Left hindlimb (tissue), 1 donor: ENCODE measurements around the gene SLCO1A2.
"Not testable (repeated sequence)": the region's sequence is repeated elsewhere in the genome, so short reads cannot be mapped to it uniquely, and the experiment has no call there.

Experiments
- DNase-seq: peaks from one replicate; pipeline ENCODE4 v3.0.0-alpha.2; 2018

SLCO1A2 gene, protein sequence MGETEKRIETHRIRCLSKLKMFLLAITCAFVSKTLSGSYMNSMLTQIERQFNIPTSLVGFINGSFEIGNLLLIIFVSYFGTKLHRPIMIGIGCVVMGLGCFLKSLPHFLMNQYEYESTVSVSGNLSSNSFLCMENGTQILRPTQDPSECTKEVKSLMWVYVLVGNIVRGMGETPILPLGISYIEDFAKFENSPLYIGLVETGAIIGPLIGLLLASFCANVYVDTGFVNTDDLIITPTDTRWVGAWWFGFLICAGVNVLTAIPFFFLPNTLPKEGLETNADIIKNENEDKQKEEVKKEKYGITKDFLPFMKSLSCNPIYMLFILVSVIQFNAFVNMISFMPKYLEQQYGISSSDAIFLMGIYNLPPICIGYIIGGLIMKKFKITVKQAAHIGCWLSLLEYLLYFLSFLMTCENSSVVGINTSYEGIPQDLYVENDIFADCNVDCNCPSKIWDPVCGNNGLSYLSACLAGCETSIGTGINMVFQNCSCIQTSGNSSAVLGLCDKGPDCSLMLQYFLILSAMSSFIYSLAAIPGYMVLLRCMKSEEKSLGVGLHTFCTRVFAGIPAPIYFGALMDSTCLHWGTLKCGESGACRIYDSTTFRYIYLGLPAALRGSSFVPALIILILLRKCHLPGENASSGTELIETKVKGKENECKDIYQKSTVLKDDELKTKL

DNA sequence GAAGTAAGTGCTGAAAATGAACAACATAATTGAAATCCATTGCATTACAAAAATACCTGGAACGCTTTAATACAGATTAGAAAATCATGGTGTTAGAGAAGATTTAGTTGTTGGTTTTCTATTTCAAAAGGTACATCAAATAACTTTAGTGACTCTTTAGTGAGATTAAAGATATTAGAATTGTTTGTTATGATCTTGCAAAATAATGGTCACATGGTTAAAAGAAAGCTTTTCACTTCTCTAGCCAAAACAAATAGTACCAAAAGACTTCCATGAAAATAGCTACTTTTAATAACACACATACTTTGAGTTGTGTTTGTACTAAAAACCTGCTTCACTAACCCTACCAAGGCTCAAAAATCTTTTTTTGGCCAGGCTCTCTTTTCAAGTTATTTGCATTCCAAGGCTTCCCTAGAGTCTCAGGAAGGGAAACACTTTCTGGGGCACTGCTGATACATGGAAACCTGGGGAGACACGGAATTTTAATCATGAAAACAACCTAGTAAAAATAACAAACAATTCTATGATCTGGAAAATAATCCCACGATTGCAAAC is at the start of gene SLCO1A2:
SLCO1A2 (minus strand) TSS at position 147 of the 555 bp plus-strand sequence. CDS start 270 bp downstream, outside the sequence.
- no peak for DNase-seq

DNA sequence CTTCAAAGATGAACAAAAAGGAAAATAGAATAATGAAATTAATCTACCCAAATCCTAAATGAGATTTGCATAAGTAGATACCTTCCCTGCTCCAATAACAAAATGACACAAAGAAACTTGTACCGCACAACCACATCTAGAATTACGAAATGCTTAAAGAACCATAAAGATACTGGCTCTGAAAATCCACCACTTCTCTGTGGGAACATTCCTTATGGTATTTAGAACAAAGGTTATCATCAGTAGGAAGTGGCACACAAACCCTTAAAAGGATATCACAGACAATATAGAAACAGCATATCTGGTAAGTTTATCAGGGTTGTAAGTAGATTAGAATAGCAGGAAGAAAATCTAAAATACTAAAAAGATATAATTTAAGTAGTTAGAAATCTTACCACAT is 49.5 kb upstream of the SLCO1A2 start:
- no peak for DNase-seq

DNA sequence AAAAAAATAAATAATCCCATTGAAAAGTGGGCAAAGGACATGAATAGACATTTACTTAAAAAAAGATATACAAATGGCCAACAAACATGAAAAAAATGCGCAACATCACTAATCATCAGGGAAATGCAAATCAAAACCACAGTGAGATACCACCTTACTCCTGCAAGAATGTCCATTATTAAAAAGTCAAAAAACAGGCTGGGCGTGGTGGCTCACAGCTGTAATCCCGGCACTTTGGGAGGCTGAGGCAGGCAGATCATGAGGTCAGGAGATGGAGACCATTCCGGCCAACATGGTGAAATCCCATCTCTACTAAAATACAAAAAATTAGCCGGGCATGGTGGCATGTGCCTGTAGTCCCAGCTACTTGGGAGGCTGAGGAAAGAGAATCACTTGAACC is 46.6 kb upstream of the SLCO1A2 start:
- DNase-seq = not testable (repeated sequence)

DNA sequence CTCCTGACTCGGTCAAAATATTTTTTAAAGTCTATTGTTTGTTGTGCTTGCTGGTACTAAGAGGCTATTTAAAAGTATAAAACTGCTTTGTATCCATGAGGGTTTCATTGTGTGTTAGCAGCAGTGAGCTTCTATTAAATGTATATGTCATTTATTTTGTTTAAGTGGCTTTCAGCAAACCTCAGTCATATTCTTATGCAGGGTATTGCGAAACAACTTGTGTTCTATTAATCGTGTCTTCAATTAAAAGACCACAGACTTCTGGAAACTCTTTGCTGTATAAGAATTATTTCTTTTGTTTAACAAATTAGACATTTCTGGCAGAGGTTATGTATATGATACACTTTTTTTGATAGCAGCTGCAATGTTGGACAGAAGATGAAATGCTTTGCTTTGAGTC is 44.5 kb upstream of the SLCO1A2 start:
- no peak for DNase-seq

DNA sequence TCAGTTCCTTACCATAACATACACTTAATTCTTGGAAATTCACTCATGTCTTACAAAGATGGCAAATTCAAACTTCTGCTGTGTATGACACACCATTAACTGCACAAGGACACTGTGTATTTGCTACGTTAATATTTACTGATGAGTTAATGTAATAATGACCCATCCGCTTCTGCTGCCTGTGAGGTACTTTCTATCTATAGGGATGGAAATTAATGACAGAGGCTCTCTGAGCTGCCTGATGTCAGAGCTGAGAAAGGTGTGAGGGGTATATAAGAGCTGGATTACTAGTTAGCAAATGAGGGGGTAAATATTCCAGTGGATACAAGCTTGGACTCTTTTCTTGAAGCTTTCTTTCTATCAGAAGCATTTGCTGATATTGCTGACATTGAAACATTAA is 37.9 kb upstream of the SLCO1A2 start, which contains the start of gene IAPP:
IAPP (plus strand) TSS at position 301 of the 400 bp plus-strand sequence. CDS start 450 bp downstream, outside the sequence.
- no peak for DNase-seq

DNA sequence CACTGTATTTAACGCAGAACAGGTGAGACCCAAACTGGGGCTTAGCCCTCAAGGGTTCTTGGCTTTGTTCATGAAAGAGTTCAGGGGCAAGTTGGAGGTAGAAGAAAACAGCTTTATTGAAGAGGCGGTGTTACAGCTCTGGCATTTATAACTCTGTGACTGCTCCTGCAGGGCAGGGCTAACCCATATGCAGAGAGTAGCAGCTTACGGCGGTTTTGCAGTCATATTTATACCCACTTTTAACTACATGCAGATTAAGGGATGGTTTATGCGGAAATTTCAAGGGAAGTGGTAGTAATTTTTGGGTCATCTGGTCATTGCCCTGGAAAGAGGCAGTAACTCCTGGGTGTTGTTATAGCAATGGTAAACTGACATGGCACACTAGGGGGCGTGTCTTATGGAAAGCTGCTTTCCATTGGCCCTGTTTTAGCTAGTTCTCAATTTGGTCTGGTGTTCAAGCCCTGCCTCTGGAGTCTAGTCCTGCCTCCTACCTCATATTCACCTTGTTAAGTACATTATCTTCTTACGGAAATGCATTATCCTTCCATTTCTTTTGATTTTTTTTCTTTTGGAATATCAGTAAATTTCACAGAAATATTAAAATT is 36.2 kb upstream of the SLCO1A2 start:
- no peak for DNase-seq

DNA sequence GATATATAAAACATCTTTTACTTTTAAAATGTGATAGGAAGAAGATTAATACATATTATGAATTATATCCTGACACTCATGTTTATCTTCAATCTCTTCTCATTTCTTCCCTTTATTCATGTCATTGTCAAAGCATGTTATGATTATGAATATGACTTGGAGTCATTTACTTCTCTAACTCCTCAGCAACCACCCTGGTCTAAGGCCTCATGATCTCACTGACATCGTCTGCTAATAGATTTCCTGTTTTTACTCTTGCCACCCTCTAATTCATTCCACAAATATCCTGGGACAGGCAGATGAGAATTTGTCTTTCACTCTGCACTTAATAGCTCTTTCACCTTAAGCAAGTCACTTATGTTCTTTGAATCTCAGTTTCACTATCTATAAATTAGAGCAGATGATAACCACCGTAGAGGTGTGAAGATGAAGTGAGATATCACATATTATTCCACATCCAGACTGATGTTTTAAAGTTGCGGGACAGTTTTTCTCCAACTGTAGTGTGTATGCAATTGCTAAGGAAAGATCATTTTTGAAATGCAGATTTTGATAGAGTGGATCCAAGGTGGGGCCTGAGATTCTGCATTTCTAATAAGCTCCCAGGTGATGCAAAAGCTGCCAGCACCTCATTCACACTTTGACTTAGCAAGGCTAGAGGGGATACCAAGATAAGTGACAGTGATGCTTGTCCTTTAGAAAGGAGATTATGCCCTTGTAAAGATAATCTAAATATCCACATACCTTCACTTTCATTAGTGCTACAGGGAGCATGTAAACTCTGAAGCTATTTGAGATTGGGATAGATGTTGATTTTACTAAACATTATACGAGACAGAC is 34.6 kb upstream of the SLCO1A2 start:
- DNase-seq = no peak

DNA sequence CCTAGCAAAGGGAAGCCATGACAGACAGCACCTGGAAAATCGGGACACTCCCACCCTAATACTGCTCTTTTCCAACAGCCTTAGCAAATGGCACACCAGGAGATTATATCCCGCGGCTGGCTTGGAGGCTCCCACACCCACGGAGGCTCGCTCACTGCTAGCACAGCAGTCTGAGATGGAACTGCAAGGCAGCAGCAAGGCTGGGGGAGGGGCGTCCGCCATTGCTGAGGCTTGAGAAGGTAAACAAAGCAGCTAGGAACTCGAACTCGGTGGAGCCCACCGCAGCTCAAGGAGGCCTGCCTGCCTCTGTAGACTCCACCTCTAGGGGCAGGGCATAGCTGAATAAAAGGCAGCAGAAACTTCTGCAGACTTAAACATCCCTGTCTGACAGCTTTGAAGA is 25.9 kb upstream of the SLCO1A2 start:
- DNase-seq = not testable (repeated sequence)

DNA sequence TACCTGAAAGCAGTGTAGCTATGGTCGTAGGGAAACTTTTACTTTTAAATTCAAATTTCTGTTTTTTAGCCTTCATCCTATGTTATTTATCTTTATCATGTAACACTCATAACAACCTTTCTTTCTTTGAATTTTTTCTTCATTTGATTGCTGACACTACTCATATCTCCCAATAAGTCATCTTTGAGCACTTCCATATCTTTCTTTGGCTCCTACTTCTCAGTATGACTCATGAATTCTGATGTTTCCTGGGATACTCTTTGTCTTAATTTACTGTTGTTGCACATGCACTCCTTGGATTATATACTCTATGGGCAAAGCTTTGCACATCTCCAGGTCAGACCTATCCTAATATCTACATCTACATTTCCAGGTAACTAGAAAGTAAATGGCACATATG is 19.9 kb upstream of the SLCO1A2 start:
- DNase-seq = no peak

DNA sequence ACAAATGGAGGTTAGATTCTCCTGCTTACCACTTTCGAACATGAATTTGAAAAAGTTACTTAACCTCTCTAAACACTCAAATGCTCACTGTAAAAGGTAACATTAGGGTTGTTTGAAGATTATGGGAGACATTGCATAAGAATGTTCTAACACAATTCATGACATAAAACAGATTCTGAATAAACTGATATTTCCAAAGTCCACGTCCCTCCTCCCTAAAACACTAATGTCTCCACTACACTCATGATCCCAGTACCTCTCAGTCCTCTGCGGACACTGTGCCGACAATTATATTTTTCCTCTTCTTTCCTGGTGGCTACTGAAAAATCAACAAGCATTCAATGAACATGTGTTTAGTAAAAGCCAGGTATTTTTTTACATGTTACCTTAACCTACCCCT is 19.2 kb upstream of the SLCO1A2 start:
- DNase-seq = no peak

DNA sequence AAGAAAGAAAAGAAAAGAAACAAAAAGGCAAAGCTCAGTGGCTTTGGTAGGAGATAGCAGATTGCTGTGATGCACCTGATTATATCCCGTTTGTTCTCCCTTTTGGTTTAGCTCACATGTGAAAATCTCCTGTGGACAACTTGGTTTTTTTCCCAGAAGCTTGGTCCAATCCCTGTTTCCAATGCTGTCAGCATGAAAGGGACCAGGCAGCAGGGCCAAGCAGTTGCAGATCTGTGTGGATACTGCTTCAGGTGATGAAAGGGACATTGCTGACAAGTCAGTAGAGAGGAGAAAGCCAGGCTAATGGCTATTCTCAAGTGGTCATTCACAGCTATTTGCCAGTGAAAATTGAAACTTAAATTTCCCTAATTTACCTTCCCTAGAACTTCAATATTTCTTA is 18.8 kb upstream of the SLCO1A2 start:
- no peak for DNase-seq

DNA sequence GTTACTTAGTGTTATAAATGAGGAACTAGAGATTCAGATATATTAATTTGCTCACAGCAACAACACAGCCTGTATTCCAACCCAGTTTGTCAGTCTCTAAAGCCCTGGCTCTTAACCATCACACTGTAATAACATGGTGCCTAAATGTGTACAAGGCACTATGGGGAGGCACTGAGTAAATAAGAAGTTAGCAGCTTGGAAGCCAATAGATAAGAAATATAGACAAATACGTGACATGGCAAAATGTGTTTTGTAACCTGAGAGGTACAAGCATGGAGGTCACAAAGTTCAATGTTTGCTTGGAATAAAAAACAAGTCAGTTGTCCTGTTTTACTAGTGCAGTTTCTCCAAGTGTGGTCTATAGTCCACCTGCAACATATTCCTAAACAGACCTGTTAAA is 16.3 kb upstream of the SLCO1A2 start:
- DNase-seq = no peak

DNA sequence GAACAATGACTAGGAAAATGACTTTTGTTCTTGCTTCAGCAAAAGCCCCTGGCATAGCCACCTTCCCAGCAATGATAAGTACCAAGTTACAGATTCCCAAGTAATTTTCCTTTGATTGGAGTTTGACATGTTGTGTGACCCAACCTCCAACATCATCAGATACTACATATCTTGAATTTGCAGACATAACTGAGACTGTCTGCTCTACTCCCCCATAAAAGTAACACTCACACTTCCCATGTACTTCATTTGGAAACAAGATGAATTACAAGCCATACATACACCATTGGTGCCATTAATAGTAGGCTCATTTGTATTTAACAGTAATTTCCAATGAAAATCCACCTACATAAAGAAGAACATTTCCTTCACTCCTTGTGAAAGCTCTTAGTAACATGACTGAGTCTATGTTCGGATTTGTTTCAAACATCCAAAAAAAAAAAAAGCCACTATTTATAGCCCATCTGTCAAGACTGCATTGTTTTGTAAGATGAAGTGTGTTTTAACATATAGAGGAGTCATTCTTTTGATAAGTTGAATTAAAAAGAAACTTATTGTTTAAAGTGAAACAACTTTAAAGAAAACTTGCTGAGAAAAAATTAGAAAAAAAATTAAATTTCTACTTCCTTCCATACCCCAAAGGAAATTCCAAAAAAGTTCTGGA is 12.0 kb upstream of the SLCO1A2 start:
- DNase-seq = no peak

DNA sequence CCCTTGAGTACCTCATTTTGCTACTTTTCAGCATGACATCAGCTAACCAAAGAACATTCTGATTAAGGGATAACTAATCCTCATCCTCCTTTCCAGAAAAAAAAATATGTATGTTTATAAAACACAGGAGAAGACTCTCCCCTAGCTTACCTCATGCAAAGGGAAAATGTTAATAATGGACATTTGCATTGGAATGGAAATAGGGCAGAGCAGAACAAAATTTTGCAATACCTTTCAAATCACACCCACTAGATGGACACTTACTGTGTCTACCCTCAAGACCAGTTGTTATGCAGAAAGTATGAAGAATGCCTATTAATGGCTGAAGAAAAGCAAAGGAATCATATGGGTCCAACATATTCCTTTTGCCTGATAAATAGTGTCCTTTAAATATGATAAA is 8.9 kb upstream of the SLCO1A2 start:
- no peak for DNase-seq

DNA sequence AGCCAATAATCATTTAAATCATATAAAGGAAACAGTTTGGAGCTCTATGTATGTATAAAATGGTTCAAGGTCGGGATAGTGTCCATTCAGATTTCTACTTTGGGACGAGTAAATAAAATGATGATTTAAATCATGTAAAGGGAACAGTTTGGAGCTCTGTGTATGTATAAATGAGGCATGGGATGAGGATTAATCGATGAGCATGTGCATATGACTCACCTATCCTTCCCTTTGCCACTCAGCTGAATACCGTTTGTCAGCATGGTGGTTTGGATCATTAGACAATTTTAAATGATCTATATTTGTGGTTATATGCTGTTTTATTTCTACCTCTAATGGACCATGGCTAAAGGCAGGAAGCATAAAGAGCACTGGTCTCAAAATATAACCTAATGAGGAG is 7.1 kb upstream of the SLCO1A2 start:
- DNase-seq = no peak

DNA sequence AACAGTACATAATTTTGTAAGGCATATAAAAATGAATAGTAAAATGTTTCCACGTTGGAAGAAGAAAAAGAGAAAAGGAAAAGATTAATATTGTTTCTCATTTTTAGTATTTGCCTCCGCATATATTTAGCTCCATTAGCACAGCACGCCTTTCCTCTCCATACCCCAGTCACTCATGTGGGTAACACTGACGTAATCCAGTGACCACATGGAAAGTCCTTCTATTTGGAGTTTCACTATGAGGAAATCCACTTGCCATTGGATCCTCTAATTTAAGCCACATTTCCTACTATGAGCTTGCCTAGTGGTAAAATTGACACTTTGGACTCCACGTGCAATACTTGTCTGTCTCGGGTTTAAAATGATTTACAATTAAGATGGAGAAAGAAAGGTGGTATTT is 5.7 kb upstream of the SLCO1A2 start:
- DNase-seq = no peak

DNA sequence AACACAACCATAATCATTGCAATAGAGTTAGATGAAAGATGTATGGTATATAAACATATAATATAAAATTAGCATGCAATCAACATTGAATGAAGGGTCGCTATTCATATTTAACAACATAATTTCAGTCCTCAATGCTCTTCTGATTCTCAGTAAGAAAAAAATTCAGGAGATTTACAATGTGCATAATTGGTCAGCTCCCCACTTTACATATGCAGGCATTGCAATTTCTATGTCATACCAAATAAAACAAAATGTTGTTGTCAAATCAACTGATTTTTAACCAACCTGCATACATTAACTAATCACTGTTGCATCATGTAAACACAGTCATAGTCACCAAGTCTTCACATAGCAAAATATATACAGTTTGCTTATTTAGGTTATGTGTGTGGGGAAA is 5.2 kb upstream of the SLCO1A2 start:
- no peak for DNase-seq

DNA sequence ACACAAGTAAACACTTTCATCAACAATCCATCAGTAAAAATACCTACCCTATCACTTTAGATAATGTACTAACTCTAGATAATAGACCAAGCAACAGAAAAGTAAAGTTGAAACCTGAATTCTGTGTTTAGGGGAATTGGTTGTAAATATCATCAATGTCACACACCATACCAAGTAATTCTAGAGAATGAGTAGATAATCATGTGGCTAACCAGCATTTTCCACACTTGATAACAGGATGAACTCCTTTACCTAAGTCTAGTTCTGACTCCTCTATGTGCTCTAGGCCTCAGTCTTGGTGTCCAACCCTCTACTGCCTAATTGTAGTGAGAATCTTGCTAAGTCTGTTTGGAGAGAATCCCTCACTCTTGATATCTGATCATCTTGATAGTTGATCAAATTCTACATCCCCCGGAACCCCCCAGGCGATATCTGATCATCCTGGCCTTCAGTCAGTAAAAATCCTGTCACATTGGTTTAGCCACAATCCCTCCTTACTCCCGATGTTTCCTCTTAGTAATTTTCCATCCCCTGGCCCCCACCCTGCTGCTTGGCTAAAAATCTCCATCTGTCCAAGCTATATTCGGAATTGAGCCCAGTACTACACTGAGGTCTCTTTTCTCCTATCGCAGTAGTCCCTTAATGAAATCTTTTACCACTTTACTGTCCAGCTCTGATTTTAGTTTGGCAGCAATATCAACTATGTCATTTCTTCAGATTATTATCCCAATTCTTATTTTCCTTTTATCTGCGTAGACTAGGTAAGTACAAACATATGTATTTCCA is 3.4 kb upstream of the SLCO1A2 start:
- DNase-seq = no peak

DNA sequence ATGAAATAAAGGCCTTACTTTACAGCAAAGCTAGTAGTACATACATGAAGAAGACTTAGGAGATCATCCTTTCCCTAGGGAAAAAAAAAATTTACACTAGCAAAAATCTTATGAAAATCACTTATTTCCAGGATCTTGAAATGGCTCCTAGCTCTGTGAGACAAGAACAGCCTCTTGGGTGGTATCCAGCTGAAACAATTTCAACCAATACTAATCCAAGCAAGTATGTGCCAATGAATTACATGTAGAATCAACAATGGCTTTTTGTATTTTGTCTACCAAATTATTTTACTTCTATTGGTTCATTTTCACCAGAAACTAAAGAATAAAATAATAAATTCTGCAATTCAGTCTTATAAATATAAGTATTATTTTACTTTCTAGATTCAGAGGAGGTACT is 2.7 kb upstream of the SLCO1A2 start:
- no peak for DNase-seq

DNA sequence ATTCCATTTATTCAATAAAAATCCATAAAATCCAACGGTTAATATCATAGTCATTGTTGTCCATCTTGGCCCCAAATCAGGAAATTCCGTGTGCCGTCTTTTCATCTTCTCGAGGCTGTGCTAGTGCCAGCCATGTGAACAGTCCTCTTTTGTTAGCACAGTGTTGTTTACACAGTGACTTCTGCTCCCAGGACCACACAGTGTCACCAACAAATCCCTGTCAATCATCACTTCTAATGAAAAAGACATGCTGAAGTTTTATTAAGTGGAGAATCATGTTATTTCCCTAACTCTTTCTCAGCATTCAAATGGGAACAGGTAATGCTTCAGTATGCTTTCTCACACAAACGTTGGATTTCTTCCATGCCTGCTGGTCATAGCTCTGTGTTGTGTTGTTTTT is 1.9 kb upstream of the SLCO1A2 start:
- no peak for DNase-seq

DNA sequence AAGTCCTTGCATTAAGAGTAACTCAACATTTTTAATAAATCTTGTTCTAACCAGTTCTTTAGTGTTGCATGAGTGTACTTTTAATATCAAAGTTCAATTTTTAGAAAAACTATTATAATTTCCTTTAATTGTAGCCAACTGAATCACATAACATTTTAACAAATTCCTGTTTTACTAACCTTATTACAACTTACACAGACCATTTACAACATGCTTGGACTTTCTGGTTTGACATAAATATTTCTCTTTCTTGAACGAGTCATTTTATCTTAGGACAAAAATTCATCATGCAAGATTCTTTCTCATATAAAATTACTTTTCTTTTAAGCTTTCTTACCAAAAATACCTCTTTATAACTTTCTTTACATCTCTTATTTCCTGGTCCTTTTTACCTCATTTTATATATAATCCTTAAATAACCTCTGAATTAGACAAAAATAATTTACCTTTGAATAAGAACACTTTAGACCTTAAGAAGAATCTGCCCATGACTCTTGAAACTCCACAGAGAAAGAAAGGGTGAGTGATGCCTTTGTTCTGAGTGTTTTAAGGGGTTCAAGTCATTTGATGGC is 3.9 kb downstream of the SLCO1A2 start:
- no peak for DNase-seq
